ENCODE results near the gene NOS3. TPM values are rescaled to one million over a fixed set of nuclear protein-coding genes. Genes with fewer than 3 reads are reported as not detected.
A peak's percentile ranks its signal among the peaks of the same experiment; 100 is the strongest.

Gene NOS3
- total and polyA plus RNA-seq, 2 donors from 2014 or later = 9.3 to 51.7 TPM

DNA sequence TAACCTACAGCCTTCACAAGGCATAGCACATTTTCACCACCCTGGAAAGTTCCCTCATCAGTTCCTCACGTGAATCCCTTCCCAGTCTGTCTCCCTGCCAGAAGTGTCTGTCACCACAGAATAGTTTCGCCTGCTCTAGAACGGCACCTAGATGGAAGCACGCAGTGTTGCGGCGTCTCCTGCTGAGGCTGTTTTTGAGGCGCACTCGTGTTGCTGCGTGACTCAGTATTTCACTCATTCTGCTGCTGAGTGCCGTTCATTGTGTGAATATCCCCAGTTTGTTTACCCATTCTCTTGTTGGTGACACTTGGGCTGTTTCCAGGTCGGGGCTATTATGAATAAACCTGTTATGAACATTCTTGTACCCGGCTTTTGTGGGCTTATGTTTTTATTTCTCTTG lies 12.8 kb downstream of the NOS3 start:
- TF ChIP-seq, protein P1, sequence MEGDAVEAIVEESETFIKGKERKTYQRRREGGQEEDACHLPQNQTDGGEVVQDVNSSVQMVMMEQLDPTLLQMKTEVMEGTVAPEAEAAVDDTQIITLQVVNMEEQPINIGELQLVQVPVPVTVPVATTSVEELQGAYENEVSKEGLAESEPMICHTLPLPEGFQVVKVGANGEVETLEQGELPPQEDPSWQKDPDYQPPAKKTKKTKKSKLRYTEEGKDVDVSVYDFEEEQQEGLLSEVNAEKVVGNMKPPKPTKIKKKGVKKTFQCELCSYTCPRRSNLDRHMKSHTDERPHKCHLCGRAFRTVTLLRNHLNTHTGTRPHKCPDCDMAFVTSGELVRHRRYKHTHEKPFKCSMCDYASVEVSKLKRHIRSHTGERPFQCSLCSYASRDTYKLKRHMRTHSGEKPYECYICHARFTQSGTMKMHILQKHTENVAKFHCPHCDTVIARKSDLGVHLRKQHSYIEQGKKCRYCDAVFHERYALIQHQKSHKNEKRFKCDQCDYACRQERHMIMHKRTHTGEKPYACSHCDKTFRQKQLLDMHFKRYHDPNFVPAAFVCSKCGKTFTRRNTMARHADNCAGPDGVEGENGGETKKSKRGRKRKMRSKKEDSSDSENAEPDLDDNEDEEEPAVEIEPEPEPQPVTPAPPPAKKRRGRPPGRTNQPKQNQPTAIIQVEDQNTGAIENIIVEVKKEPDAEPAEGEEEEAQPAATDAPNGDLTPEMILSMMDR (IDR thresholded peaks at IDR 0.05; ENCODE audit: borderline replicate concordance, extremely low read depth, insufficient read depth) = no peak
- no peak overlapping the region for H3K9ac ChIP-seq (ENCODE audit: low read length in 3 of 3)
- H3K4me1 ChIP-seq (ENCODE audit: control insufficient read depth in 2 of 3, insufficient read depth in 2 of 3, low read depth in 1 of 3, low read length in 3 of 3) = peaks cover 0 to 5% (median 0%) of the 10 kb centered on the region in 3 donors
- H3K36me3 ChIP-seq (ENCODE audit: control insufficient read depth in 2 of 3, insufficient read depth in 3 of 3, low read length in 3 of 3) = no peaks in the 10 kb centered on the region
- H3K27me3 ChIP-seq (ENCODE audit: control insufficient read depth, insufficient read depth, low read length) = no peaks in the 10 kb centered on the region
- H3K9me3 ChIP-seq (ENCODE audit: control insufficient read depth in 2 of 3, insufficient read depth in 1 of 3, low read length in 3 of 3) = no peaks in the 10 kb centered on the region
- H3K4me3 ChIP-seq (ENCODE audit: low read length in 3 of 3) = no peak overlapping the region
- DNase-seq = no peak
- FAIRE-seq = no peak
- intact Hi-C loops (cut with DNase I) = no loop called here
- no peak overlapping the region for H3K27ac ChIP-seq (ENCODE audit: low read depth in 2 of 2, low read length in 2 of 2)

- Histone ChIP-seq H3K27ac (ENCODE audit: low read depth in 2 of 2, low read length in 2 of 2) (no peak overlapping the region), H3K36me3 (ENCODE audit: control insufficient read depth in 2 of 3, insufficient read depth in 3 of 3, low read length in 3 of 3) (no peaks in the 10 kb centered on the region), H3K4me3 (ENCODE audit: low read length in 3 of 3) (no peak overlapping the region), H3K9ac (ENCODE audit: low read length in 3 of 3) (no peak overlapping the region), H3K9me3 (ENCODE audit: control insufficient read depth in 2 of 3, insufficient read depth in 1 of 3, low read length in 3 of 3) (no peaks in the 10 kb centered on the region), H3K4me1 (ENCODE audit: control insufficient read depth in 2 of 3, insufficient read depth in 2 of 3, low read depth in 1 of 3, low read length in 3 of 3) (peaks cover 0 to 7% (median 0%) of the 10 kb centered on the region in 3 donors), H3K27me3 (ENCODE audit: control insufficient read depth, insufficient read depth, low read length) (no peaks in the 10 kb centered on the region)
- TF ChIP-seq, protein P1 (IDR thresholded peaks at IDR 0.05; ENCODE audit: borderline replicate concordance, extremely low read depth, insufficient read depth) = no peak
- intact Hi-C loops (cut with DNase I) = no loop called here
- FAIRE-seq = no peak
- DNase-seq = no peak
Measured at GRCh38 chr7:151005566-151005965, 14.7 kb downstream of the NOS3 start.

GRCh38 chr7:151006590-151007300 lies 15.9 kb downstream of the NOS3 start:
- Histone ChIP-seq H3K9me3 (ENCODE audit: control insufficient read depth in 2 of 3, insufficient read depth in 1 of 3, low read length in 3 of 3) (no peaks in the 10 kb centered on the region), H3K27ac (ENCODE audit: low read depth in 2 of 2, low read length in 2 of 2) (peak overlapping the region in 1 of 2 donors; percentile 9), H3K4me3 (ENCODE audit: low read length in 3 of 3) (no peak overlapping the region), H3K9ac (ENCODE audit: low read length in 3 of 3) (no peak overlapping the region), H3K27me3 (ENCODE audit: control insufficient read depth, insufficient read depth, low read length) (no peaks in the 10 kb centered on the region), H3K36me3 (ENCODE audit: control insufficient read depth in 2 of 3, insufficient read depth in 3 of 3, low read length in 3 of 3) (no peaks in the 10 kb centered on the region), H3K4me1 (ENCODE audit: control insufficient read depth in 2 of 3, insufficient read depth in 2 of 3, low read depth in 1 of 3, low read length in 3 of 3) (peaks cover 0 to 7% (median 0%) of the 10 kb centered on the region in 3 donors)
- intact Hi-C loops (cut with DNase I) = no loop called here
- DNase-seq (peak in 1 of 5 donors; percentile 72), FAIRE-seq (no peak)
- TF ChIP-seq, protein P1 (IDR thresholded peaks at IDR 0.05; ENCODE audit: borderline replicate concordance, extremely low read depth, insufficient read depth) = no peak
